HEK293T (cell line): ENCODE measurements around the gene FAM13C.

Experiments
- BHLHE40 ChIP-seq: fragments of 450-650 bp; IDR thresholded peaks from 2 replicates; pipeline ENCODE4 v1.6.1; 2016; ENCODE audit warnings: mild to moderate bottlenecking, moderate library complexity, borderline replicate concordance
- FOXM1 ChIP-seq: fragments of 450-650 bp; IDR thresholded peaks from 2 replicates; pipeline ENCODE4 v1.6.1; 2017; ENCODE audit warnings: mild to moderate bottlenecking, borderline replicate concordance
- HDGF ChIP-seq: fragments of 450-650 bp; IDR thresholded peaks from 2 replicates; pipeline ENCODE4 v1.6.1; 2017; ENCODE audit warnings: antibody characterized with exemption, borderline replicate concordance
- LEF1 ChIP-seq: fragments of 450-650 bp; IDR thresholded peaks from 2 replicates; pipeline ENCODE4 v1.6.1; 2017; ENCODE audit warnings: mild to moderate bottlenecking, borderline replicate concordance
- PKNOX1 ChIP-seq: fragments of 450-650 bp; IDR thresholded peaks from 2 replicates; pipeline ENCODE4 v1.6.1; 2016
- SP1 ChIP-seq: fragments of 450-650 bp; IDR thresholded peaks from 2 replicates; pipeline ENCODE4 v1.6.1; 2017
- SUZ12 ChIP-seq: fragments of 450-650 bp; IDR thresholded peaks from 2 replicates; pipeline ENCODE4 v1.6.1; 2016; ENCODE audit warnings: mild to moderate bottlenecking

GRCh38 chr10:59391060-59391459 lies 28.7 kb upstream of the FAM13C start:
- TF ChIP-seq FOXM1: no peak
- TF ChIP-seq LEF1: no peak
- TF ChIP-seq BHLHE40: no peak
- TF ChIP-seq SP1: no peak
- no peak for TF ChIP-seq PKNOX1
- TF ChIP-seq SUZ12: no peak
- TF ChIP-seq HDGF: no peak
